ENCODE results near the gene SIPA1L3. TPM values are rescaled to one million over a fixed set of nuclear protein-coding genes. Genes with fewer than 3 reads are reported as not detected.

The SIPA1L3 gene
- total and polyA plus RNA-seq, 2 experiments from 2014 or later: 15.7 to 54.1 TPM

DNA sequence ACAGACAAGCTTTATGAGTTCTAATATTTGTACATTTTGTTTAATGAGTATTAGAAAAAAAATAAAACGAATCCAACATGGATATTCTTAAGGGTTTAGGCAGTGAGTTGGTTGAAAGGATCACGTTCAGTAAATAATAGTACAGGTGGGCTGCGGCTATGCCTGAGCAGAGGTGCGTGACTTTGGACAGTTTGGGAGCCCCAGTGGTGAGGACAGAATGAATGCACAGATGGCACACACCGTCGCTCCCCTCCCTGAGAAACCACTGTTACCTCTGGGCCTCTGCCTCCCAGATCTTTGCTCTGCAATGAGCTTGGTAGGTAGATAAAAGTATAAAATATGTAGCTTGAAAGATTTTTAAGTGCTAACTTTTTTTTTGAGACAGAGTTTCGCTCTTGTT, 153.3 kb downstream of the SIPA1L3 start:
- Mint-ChIP-seq H3K4me1 (peaks cover 35% of the 10 kb centered on the region), H3K27ac (no peak overlapping the region), H3K4me3 (no peak overlapping the region), H3K27me3 (ENCODE audit: insufficient read depth, low read depth, poor library complexity) (peaks cover 10% of the 10 kb centered on the region), H3K9me3 (no peaks in the 10 kb centered on the region; the same call in 2 of the 3 replicates), H3K36me3 (ENCODE audit: low read depth) (peaks cover 2% of the 10 kb centered on the region; the same call in 1 of the 3 replicates)
- no peak overlapping the region for H3K4me2 ChIP-seq
- DNase-seq (ENCODE audit: low spot score): no peak
- H3K27me3 ChIP-seq (ENCODE audit: insufficient read depth): no peaks in the 10 kb centered on the region
- no peaks in the 10 kb centered on the region for H3K36me3 ChIP-seq (ENCODE audit: insufficient read depth)
- no peaks in the 10 kb centered on the region for H3K9me2 ChIP-seq (ENCODE audit: insufficient read depth)
- peaks cover 23% of the 10 kb centered on the region for H3K4me1 ChIP-seq (ENCODE audit: insufficient read depth)
- peaks cover 10% of the 10 kb centered on the region; the same call in 1 of the 2 replicates for H4K20me1 ChIP-seq (replicated peaks; ENCODE audit: insufficient read depth)
- 0 out of 2 replicates have a peak, but pooled peaks cover 8% of the 10 kb centered on the region for H3F3A ChIP-seq (replicated peaks; ENCODE audit: low read depth)
- H3K4me3 ChIP-seq: no peak overlapping the region
- no peak overlapping the region for H2AFZ ChIP-seq
- ATAC-seq: no peak
- TF ChIP-seq, protein P1, sequence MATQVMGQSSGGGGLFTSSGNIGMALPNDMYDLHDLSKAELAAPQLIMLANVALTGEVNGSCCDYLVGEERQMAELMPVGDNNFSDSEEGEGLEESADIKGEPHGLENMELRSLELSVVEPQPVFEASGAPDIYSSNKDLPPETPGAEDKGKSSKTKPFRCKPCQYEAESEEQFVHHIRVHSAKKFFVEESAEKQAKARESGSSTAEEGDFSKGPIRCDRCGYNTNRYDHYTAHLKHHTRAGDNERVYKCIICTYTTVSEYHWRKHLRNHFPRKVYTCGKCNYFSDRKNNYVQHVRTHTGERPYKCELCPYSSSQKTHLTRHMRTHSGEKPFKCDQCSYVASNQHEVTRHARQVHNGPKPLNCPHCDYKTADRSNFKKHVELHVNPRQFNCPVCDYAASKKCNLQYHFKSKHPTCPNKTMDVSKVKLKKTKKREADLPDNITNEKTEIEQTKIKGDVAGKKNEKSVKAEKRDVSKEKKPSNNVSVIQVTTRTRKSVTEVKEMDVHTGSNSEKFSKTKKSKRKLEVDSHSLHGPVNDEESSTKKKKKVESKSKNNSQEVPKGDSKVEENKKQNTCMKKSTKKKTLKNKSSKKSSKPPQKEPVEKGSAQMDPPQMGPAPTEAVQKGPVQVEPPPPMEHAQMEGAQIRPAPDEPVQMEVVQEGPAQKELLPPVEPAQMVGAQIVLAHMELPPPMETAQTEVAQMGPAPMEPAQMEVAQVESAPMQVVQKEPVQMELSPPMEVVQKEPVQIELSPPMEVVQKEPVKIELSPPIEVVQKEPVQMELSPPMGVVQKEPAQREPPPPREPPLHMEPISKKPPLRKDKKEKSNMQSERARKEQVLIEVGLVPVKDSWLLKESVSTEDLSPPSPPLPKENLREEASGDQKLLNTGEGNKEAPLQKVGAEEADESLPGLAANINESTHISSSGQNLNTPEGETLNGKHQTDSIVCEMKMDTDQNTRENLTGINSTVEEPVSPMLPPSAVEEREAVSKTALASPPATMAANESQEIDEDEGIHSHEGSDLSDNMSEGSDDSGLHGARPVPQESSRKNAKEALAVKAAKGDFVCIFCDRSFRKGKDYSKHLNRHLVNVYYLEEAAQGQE (IDR thresholded peaks at IDR 0.05; ENCODE audit: unreplicated experiment): no peak
- TF ChIP-seq EZH2phosphoT487 (IDR thresholded peaks at IDR 0.05; ENCODE audit: unreplicated experiment) (no peak), JUNB (IDR thresholded peaks at IDR 0.05; ENCODE audit: unreplicated experiment) (no peak), POLR2AphosphoS5 (IDR thresholded peaks at IDR 0.05; ENCODE audit: low read depth) (no peak), ZNF331 (CRISPR knock-in tag; IDR thresholded peaks at IDR 0.05; ENCODE audit: low read depth) (no peak), CREB1 (CRISPR knock-in tag; IDR thresholded peaks at IDR 0.05; ENCODE audit: low read depth) (no peak)
- TF ChIP-seq, protein P2, sequence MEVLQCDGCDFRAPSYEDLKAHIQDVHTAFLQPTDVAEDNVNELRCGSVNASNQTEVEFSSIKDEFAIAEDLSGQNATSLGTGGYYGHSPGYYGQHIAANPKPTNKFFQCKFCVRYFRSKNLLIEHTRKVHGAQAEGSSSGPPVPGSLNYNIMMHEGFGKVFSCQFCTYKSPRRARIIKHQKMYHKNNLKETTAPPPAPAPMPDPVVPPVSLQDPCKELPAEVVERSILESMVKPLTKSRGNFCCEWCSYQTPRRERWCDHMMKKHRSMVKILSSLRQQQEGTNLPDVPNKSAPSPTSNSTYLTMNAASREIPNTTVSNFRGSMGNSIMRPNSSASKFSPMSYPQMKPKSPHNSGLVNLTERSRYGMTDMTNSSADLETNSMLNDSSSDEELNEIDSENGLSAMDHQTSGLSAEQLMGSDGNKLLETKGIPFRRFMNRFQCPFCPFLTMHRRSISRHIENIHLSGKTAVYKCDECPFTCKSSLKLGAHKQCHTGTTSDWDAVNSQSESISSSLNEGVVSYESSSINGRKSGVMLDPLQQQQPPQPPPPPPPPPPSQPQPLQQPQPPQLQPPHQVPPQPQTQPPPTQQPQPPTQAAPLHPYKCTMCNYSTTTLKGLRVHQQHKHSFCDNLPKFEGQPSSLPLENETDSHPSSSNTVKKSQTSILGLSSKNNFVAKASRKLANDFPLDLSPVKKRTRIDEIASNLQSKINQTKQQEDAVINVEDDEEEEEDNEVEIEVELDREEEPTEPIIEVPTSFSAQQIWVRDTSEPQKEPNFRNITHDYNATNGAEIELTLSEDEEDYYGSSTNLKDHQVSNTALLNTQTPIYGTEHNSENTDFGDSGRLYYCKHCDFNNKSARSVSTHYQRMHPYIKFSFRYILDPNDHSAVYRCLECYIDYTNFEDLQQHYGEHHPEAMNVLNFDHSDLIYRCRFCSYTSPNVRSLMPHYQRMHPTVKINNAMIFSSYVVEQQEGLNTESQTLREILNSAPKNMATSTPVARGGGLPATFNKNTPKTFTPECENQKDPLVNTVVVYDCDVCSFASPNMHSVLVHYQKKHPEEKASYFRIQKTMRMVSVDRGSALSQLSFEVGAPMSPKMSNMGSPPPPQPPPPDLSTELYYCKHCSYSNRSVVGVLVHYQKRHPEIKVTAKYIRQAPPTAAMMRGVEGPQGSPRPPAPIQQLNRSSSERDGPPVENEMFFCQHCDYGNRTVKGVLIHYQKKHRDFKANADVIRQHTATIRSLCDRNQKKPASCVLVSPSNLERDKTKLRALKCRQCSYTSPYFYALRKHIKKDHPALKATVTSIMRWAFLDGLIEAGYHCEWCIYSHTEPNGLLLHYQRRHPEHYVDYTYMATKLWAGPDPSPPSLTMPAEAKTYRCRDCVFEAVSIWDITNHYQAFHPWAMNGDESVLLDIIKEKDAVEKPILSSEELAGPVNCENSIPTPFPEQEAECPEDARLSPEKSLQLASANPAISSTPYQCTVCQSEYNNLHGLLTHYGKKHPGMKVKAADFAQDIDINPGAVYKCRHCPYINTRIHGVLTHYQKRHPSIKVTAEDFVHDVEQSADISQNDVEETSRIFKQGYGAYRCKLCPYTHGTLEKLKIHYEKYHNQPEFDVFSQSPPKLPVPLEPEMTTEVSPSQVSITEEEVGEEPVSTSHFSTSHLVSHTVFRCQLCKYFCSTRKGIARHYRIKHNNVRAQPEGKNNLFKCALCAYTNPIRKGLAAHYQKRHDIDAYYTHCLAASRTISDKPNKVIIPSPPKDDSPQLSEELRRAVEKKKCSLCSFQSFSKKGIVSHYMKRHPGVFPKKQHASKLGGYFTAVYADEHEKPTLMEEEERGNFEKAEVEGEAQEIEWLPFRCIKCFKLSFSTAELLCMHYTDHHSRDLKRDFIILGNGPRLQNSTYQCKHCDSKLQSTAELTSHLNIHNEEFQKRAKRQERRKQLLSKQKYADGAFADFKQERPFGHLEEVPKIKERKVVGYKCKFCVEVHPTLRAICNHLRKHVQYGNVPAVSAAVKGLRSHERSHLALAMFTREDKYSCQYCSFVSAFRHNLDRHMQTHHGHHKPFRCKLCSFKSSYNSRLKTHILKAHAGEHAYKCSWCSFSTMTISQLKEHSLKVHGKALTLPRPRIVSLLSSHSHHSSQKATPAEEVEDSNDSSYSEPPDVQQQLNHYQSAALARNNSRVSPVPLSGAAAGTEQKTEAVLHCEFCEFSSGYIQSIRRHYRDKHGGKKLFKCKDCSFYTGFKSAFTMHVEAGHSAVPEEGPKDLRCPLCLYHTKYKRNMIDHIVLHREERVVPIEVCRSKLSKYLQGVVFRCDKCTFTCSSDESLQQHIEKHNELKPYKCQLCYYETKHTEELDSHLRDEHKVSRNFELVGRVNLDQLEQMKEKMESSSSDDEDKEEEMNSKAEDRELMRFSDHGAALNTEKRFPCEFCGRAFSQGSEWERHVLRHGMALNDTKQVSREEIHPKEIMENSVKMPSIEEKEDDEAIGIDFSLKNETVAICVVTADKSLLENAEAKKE (CRISPR knock-in tag; IDR thresholded peaks at IDR 0.05): no peak
- H3K27ac ChIP-seq (ENCODE audit: low read depth): no peak overlapping the region
- H3K79me2 ChIP-seq (replicated peaks; ENCODE audit: insufficient read depth): peaks cover 26% of the 10 kb centered on the region

All from GM23338 (cell line).